Pancreas (tissue), 10 donors: ENCODE data around the gene CCDC192. TPM values are rescaled to one million over a fixed set of nuclear protein-coding genes. Genes with fewer than 3 reads are reported as not detected.

Experiments used
- ATAC-seq, 4 donors: fragments of 200-7000 bp; cut with Tn5 transposase; one replicate each; pipeline versions ENCODE4 v1.8.0 to v1.9.1; 2020; ENCODE audit warnings: mild to moderate bottlenecking in 4 of 4, moderate library complexity in 4 of 4
- DNase-seq, 6 donors: peaks; one replicate each; pipeline ENCODE4 v3.0.0-alpha.2; 2020
- FAIRE-seq: peaks from 2 replicates; lab custom pipeline; 2012; peaks lifted over from hg19 to GRCh38; lab: Jason Lieb, UNC
- H3K27ac ChIP-seq, 4 donors: fragments of 200-600 bp; sonication (generic); 1 replicate in 3 of 4; 2 replicates in 1 of 4; pipeline versions ENCODE4 v1.5.0 to v1.8.0; 2020
- H3K27me3 ChIP-seq, 4 donors: fragments of 200-600 bp; one replicate each; pipeline ENCODE4 v1.8.0; 2021
- H3K36me3 ChIP-seq, 3 donors: fragments of 200-600 bp; sonication (generic) in 1 of 3; one replicate each; pipeline versions ENCODE4 v1.5.0 to v1.8.0; 2020 to 2021
- H3K4me1 ChIP-seq, 3 donors: fragments of 200-600 bp; one replicate each; pipeline ENCODE4 v1.8.0; 2021
- H3K4me3 ChIP-seq, 4 donors: fragments of 200-600 bp; sonication (generic) in 2 of 4; one replicate each; pipeline versions ENCODE4 v1.5.0 to v1.8.0; 2020 to 2021
- H3K9me3 ChIP-seq, 4 donors: fragments of 200-600 bp; one replicate each; pipeline ENCODE4 v1.8.0; 2021
- CTCF ChIP-seq, 4 donors: fragments of 200-600 bp; sonication (generic) in 3 of 4; IDR thresholded peaks; one replicate each; pipeline versions ENCODE4 v1.5.0 to v1.8.0; 2021; ENCODE audit warnings: antibody characterized with exemption in 4 of 4
- WGBS, 2 donors: extraction: QIAGEN DNeasy Blood & Tissue Kit; methylation state at CpG; one replicate each; pipeline ENCODE4 v1.1.7; 2013; 5-methylcytosine and 5-hydroxymethylcytosine counted together
- intact Hi-C, 3 donors: fragments of 100-400 bp; cut with DNase I; formaldehyde crosslinking; loops; one replicate each; pipeline versions ENCODE4 v1.11.1 to v1.14.2; 2022
- polyA plus RNA-seq, 2 donors: library from polyadenylated mRNA; stranded (reverse); fragments of 200-250 nt; gene quantifications; one replicate each; pipeline ENCODE4 v1.2.3, GENCODE V29; 2013
- total RNA-seq, 6 donors: library from RNA; stranded (reverse); fragmentation: NEBNext Ultra II Directional in 4 of 6; extraction: Animal tissue kit (Norgen Biotek cat#: 25700) in 4 of 6; gene quantifications; one replicate each; pipeline versions ENCODE4 v1.2.1 to v1.2.4, GENCODE V29; 2021 to 2023
- donor health status: healthy with polysubstance abuse.
- donor health status: DM: no; HTN: no; CAD: no; lungs with moderate emphysema.
- donor health status: DM: no; HTN: no; CAD: no.
- donor health status: control.
- donor health status: control.
- donor health status: Bipolar disorder and iron deficiency.
- donor health status: DM: yes; HTN: yes; CAD: no.
- donor health status: DM: no; HTN: no; CAD: no.
- donor health status: DM: no; HTN: no; CAD: no.
- donor health status: DM: yes; HTN: yes; CAD: no.

The CCDC192 gene
- total and polyA plus RNA-seq, 8 donors: not detected

GRCh38 chr5:127976525-127976924 is 273.3 kb downstream of the CCDC192 start:
- no peak overlapping the region for H3K4me3 ChIP-seq
- FAIRE-seq (no peak), DNase-seq (no peak), ATAC-seq (no peak)
- no peaks in the 10 kb centered on the region for H3K9me3 ChIP-seq
- intact Hi-C loops: no loop called here
- H3K36me3 ChIP-seq: no peaks in the 10 kb centered on the region
- WGBS, 2 donors: 92 to 93% methylated on average over 4 of the region's 4 CpGs
- peaks cover 8 to 27% (median 25%) of the 10 kb centered on the region in 3 donors for H3K4me1 ChIP-seq
- H3K27me3 ChIP-seq: no peaks in the 10 kb centered on the region
- H3K27ac ChIP-seq: no peak overlapping the region
- no peak for TF ChIP-seq CTCF (IDR thresholded peaks at IDR 0.05)

DNA sequence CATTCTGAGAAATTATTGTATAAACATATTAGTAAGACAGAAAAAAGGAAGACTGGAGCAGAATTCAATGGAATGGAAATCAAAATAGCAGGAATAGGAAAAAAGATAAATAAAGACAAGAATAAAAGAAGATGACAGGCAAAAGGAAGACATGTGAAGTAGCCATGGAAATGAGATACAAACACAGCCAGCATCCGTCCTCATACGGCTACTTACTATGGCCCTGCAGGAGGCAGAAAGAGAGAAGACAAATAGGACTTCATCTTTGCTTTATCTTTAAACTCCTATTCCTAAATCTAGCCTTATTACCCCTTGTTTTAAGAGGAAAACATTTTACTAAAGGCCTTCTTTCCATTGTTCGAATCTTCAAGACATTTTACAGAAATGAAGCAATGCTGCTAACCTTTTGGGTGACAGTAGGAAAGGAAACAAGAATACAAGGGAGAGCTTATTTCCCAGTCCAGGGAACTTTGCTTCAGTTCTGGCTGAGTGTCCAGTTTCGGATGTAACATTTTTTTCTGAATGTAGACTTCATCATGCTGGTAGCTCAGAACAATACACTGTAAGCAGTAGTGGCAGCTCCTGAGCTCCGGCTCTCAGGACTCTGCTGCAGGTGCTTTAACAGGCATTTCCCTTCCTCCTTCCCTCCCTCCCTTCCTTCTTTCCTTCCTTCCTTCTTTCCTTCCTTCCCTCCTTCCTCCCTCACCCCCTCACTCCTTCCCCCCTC is 274.0 kb downstream of the CCDC192 start:
- no peaks in the 10 kb centered on the region for H3K36me3 ChIP-seq
- no peak overlapping the region for H3K4me3 ChIP-seq
- WGBS, 2 donors: 82 to 87% methylated on average over 5 of the region's 5 CpGs
- H3K27me3 ChIP-seq: no peaks in the 10 kb centered on the region
- H3K9me3 ChIP-seq: no peaks in the 10 kb centered on the region
- DNase-seq (no peak), ATAC-seq (no peak), FAIRE-seq (no peak)
- H3K27ac ChIP-seq: no peak overlapping the region
- TF ChIP-seq CTCF (IDR thresholded peaks at IDR 0.05): no peak
- H3K4me1 ChIP-seq: peaks cover 8 to 27% (median 25%) of the 10 kb centered on the region in 3 donors
- intact Hi-C loops: no loop called here

DNA sequence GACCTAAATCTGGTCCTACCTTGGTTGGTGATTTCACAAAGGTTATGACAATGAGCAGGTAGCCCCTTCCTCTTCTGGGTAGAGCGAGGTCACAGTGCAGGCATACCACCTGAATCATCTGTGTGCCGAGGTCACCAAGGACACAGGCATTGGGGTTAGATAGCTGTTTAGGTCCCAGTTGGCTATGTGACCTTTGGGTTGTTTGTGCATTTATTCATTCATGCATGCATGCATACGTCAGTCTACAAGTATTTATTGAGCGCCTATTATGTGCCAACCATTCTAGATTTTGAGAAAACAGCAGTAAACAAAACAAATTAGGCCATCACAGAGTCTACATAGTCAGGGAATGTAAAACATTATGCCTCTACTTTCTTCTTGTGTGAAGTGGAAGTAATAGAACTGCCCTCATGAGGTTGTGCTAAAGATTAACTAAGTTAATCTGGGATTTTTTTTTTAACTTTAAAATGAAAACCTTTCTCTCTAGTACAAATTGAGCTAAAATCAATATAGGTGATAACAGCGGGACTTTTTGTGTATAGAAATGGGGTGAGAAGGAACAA is 275.6 kb downstream of the CCDC192 start:
- Histone ChIP-seq H3K27me3 (no peaks in the 10 kb centered on the region), H3K36me3 (no peaks in the 10 kb centered on the region), H3K9me3 (no peaks in the 10 kb centered on the region), H3K4me3 (no peak overlapping the region), H3K27ac (peak overlapping the region in 2 of 4 donors; percentile 38 to 50), H3K4me1 (peaks cover 8 to 27% (median 25%) of the 10 kb centered on the region in 3 donors)
- no peak for FAIRE-seq
- TF ChIP-seq CTCF (IDR thresholded peaks at IDR 0.05): no peak
- 42 to 43% methylated on average over 5 of the region's 5 CpGs for WGBS, 2 donors
- ATAC-seq: peak in 3 of 4 donors; percentile 40 to 70 (median 67)
- no peak for DNase-seq
- intact Hi-C loops: no loop called here

- Histone ChIP-seq H3K36me3 (no peaks in the 10 kb centered on the region), H3K4me3 (no peak overlapping the region), H3K27ac (peak overlapping the region in 2 of 4 donors; percentile 38 to 50), H3K4me1 (peaks cover 8 to 27% (median 25%) of the 10 kb centered on the region in 3 donors), H3K27me3 (no peaks in the 10 kb centered on the region), H3K9me3 (no peaks in the 10 kb centered on the region)
- no peak for TF ChIP-seq CTCF (IDR thresholded peaks at IDR 0.05)
- FAIRE-seq (no peak), DNase-seq (no peak), ATAC-seq (peak in 3 of 4 donors; percentile 17 to 61 (median 54))
- intact Hi-C loops: no loop called here
Observed at GRCh38 chr5:127979475-127979874, 276.3 kb downstream of the CCDC192 start.

DNA sequence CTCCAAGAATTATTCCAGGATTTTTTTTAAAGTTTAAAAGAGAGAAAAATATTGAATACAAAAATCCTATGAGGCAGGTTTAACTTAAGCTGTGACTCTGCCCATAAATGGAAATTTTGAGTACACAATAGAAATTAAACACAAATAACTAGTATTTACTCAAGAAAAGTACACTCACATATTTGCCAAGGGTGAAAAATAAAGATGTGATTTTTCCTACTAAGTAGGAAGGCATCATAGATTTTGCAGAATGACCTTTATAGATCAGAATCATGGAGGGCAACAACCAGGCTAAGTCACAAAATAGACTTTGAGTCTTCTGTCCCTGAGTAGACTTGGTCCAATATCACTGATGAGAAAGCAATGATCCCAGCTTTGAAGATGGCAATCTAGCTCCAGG is 277.7 kb downstream of the CCDC192 start:
- intact Hi-C loops: no loop called here

More for the DNA sequence above, 277.7 kb downstream of the CCDC192 start:
- H3K4me3 ChIP-seq: no peak overlapping the region
- H3K27ac ChIP-seq: peak overlapping the region in 1 of 4 donors; percentile 1
- peaks cover 8 to 27% (median 25%) of the 10 kb centered on the region in 3 donors for H3K4me1 ChIP-seq
- FAIRE-seq (no peak), ATAC-seq (peak in 3 of 4 donors; percentile 44 to 64 (median 63)), DNase-seq (no peak)
- no peaks in the 10 kb centered on the region for H3K36me3 ChIP-seq
- no peaks in the 10 kb centered on the region for H3K27me3 ChIP-seq
- H3K9me3 ChIP-seq: no peaks in the 10 kb centered on the region
- TF ChIP-seq CTCF (IDR thresholded peaks at IDR 0.05): no peak
